Endothelial cell of umbilical vein (primary cell): ENCODE results near the gene EIF2D. TPM values are rescaled to one million over a fixed set of nuclear protein-coding genes. Genes with fewer than 3 reads are reported as not detected.

Experiments used
- BruUV-seq: library from RNA; stranded (reverse); fragments of 400-500 nt; replicated peaks from 2 replicates; lab custom pipeline; 2021; lab: Mats Ljungman, UMichigan
- CTCF ChIA-PET: fragments of 300-600, 350-600 bp; sonication (Branson Sonifier 250); formaldehyde crosslinking; loops from one replicate; lab custom pipeline; 2021; ENCODE audit warnings: antibody characterized with exemption, inconsistent platforms; lab: Charles Lee
- POLR2A ChIA-PET: fragments of 300-600, 350-600 bp; sonication (Branson Sonifier 250); formaldehyde crosslinking; loops from one replicate; lab custom pipeline; 2021; ENCODE audit warnings: antibody characterized with exemption, inconsistent platforms; lab: Charles Lee
- DNase-seq: peaks from one replicate; pipeline ENCODE4 v3.0.0-alpha.2; 2011; ENCODE audit warnings: low read depth, low spot score
- FAIRE-seq: peaks from 2 replicates; lab custom pipeline; 2011; peaks lifted over from hg19 to GRCh38; lab: Jason Lieb, UNC
- H2AFZ ChIP-seq: 2 replicates; pipeline ENCODE4 v1.6.0; 2012; ENCODE audit warnings: low read depth, low read length, control low read depth, inconsistent platforms
- H3K27ac ChIP-seq: 2 replicates; pipeline ENCODE4 v1.5.1; 2011; ENCODE audit warnings: low read depth, mild to moderate bottlenecking, control low read depth, low read length, moderate library complexity; ENCODE audit not compliant: insufficient read depth
- H3K27me3 ChIP-seq, 2 experiments: 2 replicates each; pipeline versions ENCODE4 v1.6.0 to v1.6.1; 2011; ENCODE audit warnings: low read length in 2 of 2, mixed read lengths in 1 of 2; ENCODE audit not compliant: control insufficient read depth in 2 of 2, insufficient read depth in 2 of 2
- H3K36me3 ChIP-seq, 2 experiments: 2 replicates in 1 of 2; 3 replicates in 1 of 2; pipeline ENCODE4 v1.5.1; 2011; ENCODE audit warnings: low read length in 2 of 2, mild to moderate bottlenecking in 1 of 2, moderate library complexity in 1 of 2; ENCODE audit not compliant: control insufficient read depth in 2 of 2, insufficient read depth in 2 of 2; ENCODE audit errors: extremely low read depth in 1 of 2
- H3K4me1 ChIP-seq: 3 replicates; pipeline ENCODE4 v1.5.1; 2011; ENCODE audit warnings: mild to moderate bottlenecking, low read length; ENCODE audit not compliant: control insufficient read depth, insufficient read depth; ENCODE audit errors: extremely low read depth
- H3K4me2 ChIP-seq: 2 replicates; pipeline ENCODE4 v1.6.1; 2011; ENCODE audit warnings: low read length, control low read depth, mixed read lengths; ENCODE audit not compliant: insufficient read depth
- H3K4me3 ChIP-seq, 3 experiments: fragments of 200-600 bp in 1 of 3; sonication (generic), shearing (Covaris generic) in 1 of 3; replicated peaks in 1 of 3; 2 replicates each; pipeline ENCODE4 v1.5.1; 2011 to 2016; ENCODE audit warnings: control low read depth in 3 of 3, low read length in 3 of 3, mild to moderate bottlenecking in 2 of 3, inconsistent platforms in 1 of 3, low read depth in 1 of 3, moderate library complexity in 1 of 3; ENCODE audit not compliant: insufficient read depth in 1 of 3
- H3K79me2 ChIP-seq: 2 replicates; pipeline ENCODE4 v1.6.0; 2012; ENCODE audit warnings: low read length, inconsistent platforms; ENCODE audit not compliant: control insufficient read depth, insufficient read depth
- H3K9ac ChIP-seq: replicated peaks from 2 replicates; pipeline ENCODE3; 2011; ENCODE audit warnings: low read length, control low read depth; ENCODE audit not compliant: insufficient read depth; ENCODE audit errors: extremely low read depth
- H3K9me1 ChIP-seq: replicated peaks from 3 replicates; pipeline ENCODE4 v1.6.0; 2011; ENCODE audit warnings: mild to moderate bottlenecking, low read length; ENCODE audit not compliant: control insufficient read depth, insufficient read depth; ENCODE audit errors: extremely low read depth
- H3K9me3 ChIP-seq: replicated peaks from 2 replicates; pipeline ENCODE4 v1.5.1; 2012; ENCODE audit warnings: low read length, inconsistent platforms; ENCODE audit not compliant: control insufficient read depth, insufficient read depth
- H4K20me1 ChIP-seq: replicated peaks from 2 replicates; pipeline ENCODE3; 2011; ENCODE audit warnings: mild to moderate bottlenecking, low read length; ENCODE audit not compliant: control insufficient read depth, insufficient read depth; ENCODE audit errors: extremely low read depth
- EZH2 ChIP-seq: IDR thresholded peaks from 2 replicates; pipeline ENCODE4 v1.6.1; 2012; ENCODE audit warnings: borderline replicate concordance, low read depth, mild to moderate bottlenecking, moderate library complexity, low read length, inconsistent platforms; ENCODE audit not compliant: severe bottlenecking
- FOS ChIP-seq: IDR thresholded peaks from 2 replicates; pipeline ENCODE4 v1.6.1; 2011; ENCODE audit warnings: mild to moderate bottlenecking, low read length, moderate library complexity, borderline replicate concordance; ENCODE audit not compliant: insufficient read depth
- GATA2 ChIP-seq: IDR thresholded peaks from 2 replicates; pipeline ENCODE4 v1.7.0; 2011; ENCODE audit warnings: low read depth, mild to moderate bottlenecking, moderate library complexity, mixed read lengths, low read length; ENCODE audit not compliant: insufficient read length, insufficient read depth
- JUN ChIP-seq: IDR thresholded peaks from 2 replicates; pipeline ENCODE4 v1.6.1; 2011; ENCODE audit warnings: borderline replicate concordance, low read depth; ENCODE audit not compliant: insufficient read length, insufficient read depth
- MYC ChIP-seq: IDR thresholded peaks from one replicate; pipeline ENCODE4 v1.6.1; 2011; ENCODE audit warnings: mild to moderate bottlenecking, low read depth, low read length
- POLR2A ChIP-seq: IDR thresholded peaks from 2 replicates; pipeline ENCODE4 v1.6.1; 2012; ENCODE audit warnings: low read depth, mild to moderate bottlenecking, control low read depth, low read length
- POLR2AphosphoS5 ChIP-seq: IDR thresholded peaks from 2 replicates; pipeline ENCODE4 v1.6.1; 2012; ENCODE audit warnings: low read depth, mild to moderate bottlenecking, control low read depth, low read length, moderate library complexity; ENCODE audit not compliant: insufficient read depth
- dilution Hi-C: fragments of 300-500 bp; cut with MboI; formaldehyde crosslinking; loops from one replicate; pipeline ENCODE4 v1.15.0; 2019; ENCODE audit warnings: low sequenced_read_pairs; ENCODE audit not compliant: extremely low pct_ligation_motif_present
- intact Hi-C: fragments of 100-400 bp; cut with micrococcal nuclease; formaldehyde crosslinking; loops from one replicate; pipeline ENCODE4 v1.10.0; 2022
- polyA plus RNA-seq, 4 experiments: library from polyadenylated mRNA; depleted of rRNA in 3 of 4; stranded (reverse) in 3 of 4; unstranded in 1 of 4; fragments of >200 nt; gene quantifications; 2 replicates each; pipeline versions ENCODE4 v1.2.1 to v1.2.3, GENCODE V29; 2011 to 2012; ENCODE audit warnings: missing spikeins in 1 of 4
- total RNA-seq: library from RNA; stranded (reverse); gene quantifications from 2 replicates; pipeline ENCODE4 v1.2.3, GENCODE V29; 2021
- TF ChIP-seq, protein P1 (sequence below), 2 donors: IDR thresholded peaks; 1 replicate in 1 of 2; 2 replicates in 1 of 2; pipeline ENCODE4 v1.5.1; 2011; ENCODE audit warnings: low read length in 2 of 2, mild to moderate bottlenecking in 2 of 2, moderate library complexity in 2 of 2, control low read depth in 1 of 2, inconsistent platforms in 1 of 2, low read depth in 1 of 2; ENCODE audit not compliant: insufficient read depth in 1 of 2; ENCODE audit errors: extremely low read depth in 1 of 2
- TF ChIP-seq, protein P2 (sequence below): IDR thresholded peaks from 2 replicates; pipeline ENCODE4 v1.6.1; 2011; ENCODE audit not compliant: insufficient read depth, insufficient read length

EIF2D gene
- total and polyA plus RNA-seq, 2 donors (not counting 3 experiments of a cell fraction or from before 2014, with no cell fraction given) = 48.0 to 54.1 TPM

DNA sequence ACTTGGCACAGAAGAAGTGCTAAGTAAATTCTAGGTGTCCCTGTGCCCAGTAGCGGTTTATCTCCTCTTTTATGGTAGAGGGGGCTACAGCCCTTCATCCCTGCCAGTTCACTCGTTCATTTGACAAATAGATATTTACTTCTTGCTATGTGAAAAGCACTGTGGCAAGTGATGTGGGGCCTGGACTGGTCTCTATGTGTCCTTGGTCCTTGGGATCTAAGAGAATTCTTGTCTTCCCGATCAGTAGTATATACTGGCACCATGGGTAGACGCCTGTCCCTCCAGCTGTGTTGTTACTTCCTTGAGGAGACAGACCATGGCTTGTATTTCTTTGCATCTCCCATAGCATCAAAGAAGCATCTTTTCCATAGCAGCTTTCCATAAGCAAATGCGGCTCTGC lies 29.7 kb downstream of the EIF2D start:
- Histone ChIP-seq H4K20me1 (no peaks in the 10 kb centered on the region), H2AFZ (no peak overlapping the region), H3K36me3 (no peaks in the 10 kb centered on the region), H3K4me1 (no peaks in the 10 kb centered on the region), H3K79me2 (no peaks in the 10 kb centered on the region), H3K9ac (no peak overlapping the region), H3K27ac (no peak overlapping the region), H3K4me3 (no peak overlapping the region), H3K4me2 (no peak overlapping the region), H3K27me3 (peaks cover 0 to 1% of the 10 kb centered on the region in 2 experiments), H3K9me3 (no peaks in the 10 kb centered on the region), H3K9me1 (no peaks in the 10 kb centered on the region)
- TF ChIP-seq POLR2A (no peak), EZH2 (no peak), POLR2AphosphoS5 (no peak)
- TF ChIP-seq, protein P1, sequence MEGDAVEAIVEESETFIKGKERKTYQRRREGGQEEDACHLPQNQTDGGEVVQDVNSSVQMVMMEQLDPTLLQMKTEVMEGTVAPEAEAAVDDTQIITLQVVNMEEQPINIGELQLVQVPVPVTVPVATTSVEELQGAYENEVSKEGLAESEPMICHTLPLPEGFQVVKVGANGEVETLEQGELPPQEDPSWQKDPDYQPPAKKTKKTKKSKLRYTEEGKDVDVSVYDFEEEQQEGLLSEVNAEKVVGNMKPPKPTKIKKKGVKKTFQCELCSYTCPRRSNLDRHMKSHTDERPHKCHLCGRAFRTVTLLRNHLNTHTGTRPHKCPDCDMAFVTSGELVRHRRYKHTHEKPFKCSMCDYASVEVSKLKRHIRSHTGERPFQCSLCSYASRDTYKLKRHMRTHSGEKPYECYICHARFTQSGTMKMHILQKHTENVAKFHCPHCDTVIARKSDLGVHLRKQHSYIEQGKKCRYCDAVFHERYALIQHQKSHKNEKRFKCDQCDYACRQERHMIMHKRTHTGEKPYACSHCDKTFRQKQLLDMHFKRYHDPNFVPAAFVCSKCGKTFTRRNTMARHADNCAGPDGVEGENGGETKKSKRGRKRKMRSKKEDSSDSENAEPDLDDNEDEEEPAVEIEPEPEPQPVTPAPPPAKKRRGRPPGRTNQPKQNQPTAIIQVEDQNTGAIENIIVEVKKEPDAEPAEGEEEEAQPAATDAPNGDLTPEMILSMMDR (IDR thresholded peaks at IDR 0.05; ENCODE audit: extremely low read depth in 1 of 2, insufficient read depth in 1 of 2, low read depth in 1 of 2, low read length in 2 of 2) = no peak
- TF ChIP-seq, protein P2, sequence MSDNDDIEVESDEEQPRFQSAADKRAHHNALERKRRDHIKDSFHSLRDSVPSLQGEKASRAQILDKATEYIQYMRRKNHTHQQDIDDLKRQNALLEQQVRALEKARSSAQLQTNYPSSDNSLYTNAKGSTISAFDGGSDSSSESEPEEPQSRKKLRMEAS = no peak
- no peak for FAIRE-seq
- CTCF ChIA-PET = interaction anchor here (1.1 to 16.8 kb wide), 12 partner anchors 14 to 112 kb away, joined by 4 to 427 read pairs (median 11); partner anchors contain the start of genes IKBKE and RASSF5
- POLR2A ChIA-PET = no interaction called here
- dilution Hi-C loops (no loop called here), intact Hi-C loops (no loop called here)
- no peak for DNase-seq
- BruUV-seq = no TSS peak

DNA sequence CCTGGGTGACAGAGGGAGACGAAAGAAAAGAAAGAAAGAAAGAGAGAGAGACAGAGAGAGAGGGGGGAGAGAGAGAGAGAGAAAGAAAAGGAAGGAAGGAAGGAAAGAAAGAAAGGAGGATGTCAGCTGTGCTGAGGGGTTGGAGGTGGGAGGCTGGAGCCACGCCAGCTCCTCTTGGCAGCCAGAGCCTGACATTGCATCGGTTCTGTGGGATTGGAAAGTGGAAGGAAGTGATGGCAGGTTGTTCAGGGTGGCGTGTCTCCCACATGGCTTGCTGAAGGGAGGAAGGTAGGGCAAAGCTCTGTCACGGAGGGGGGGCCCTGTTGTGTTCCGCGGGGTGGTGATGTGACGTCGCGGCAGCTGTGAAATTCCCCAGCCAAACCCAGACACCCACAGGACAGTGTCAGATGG lies 30.7 kb downstream of the EIF2D start:
- no peak for DNase-seq
- TF ChIP-seq POLR2AphosphoS5 (no peak), JUN (no peak), EZH2 (no peak), FOS (no peak), GATA2 (no peak), MYC (no peak), POLR2A (no peak)
- TF ChIP-seq, protein P2 = no peak
- TF ChIP-seq, protein P1 (IDR thresholded peaks at IDR 0.05; ENCODE audit: extremely low read depth in 1 of 2, insufficient read depth in 1 of 2, low read depth in 1 of 2, low read length in 2 of 2) = no peak
- Histone ChIP-seq H4K20me1 (no peaks in the 10 kb centered on the region), H3K27me3 (peaks cover 0 to 1% of the 10 kb centered on the region in 2 experiments), H3K27ac (no peak overlapping the region), H3K4me3 (no peak overlapping the region), H3K79me2 (no peaks in the 10 kb centered on the region), H2AFZ (no peak overlapping the region), H3K4me2 (no peak overlapping the region), H3K9me1 (no peaks in the 10 kb centered on the region), H3K9me3 (no peaks in the 10 kb centered on the region), H3K4me1 (peaks cover 5% of the 10 kb centered on the region), H3K9ac (no peak overlapping the region), H3K36me3 (no peaks in the 10 kb centered on the region)
- dilution Hi-C loops (no loop called here), intact Hi-C loops (no loop called here)
- no peak for FAIRE-seq
- ChIA-PET CTCF (interaction anchor here (1.4 to 16.8 kb wide), 3 partner anchors 38 to 101 kb away, joined by 7 to 427 read pairs (median 97); no protein-coding TSS in a partner anchor), POLR2A (no interaction called here)
- no TSS peak for BruUV-seq
